ENCODE measurements around the gene RBM10.

The RBM10 gene

GRCh38 chrX:47158781-47159180, 13.8 kb downstream of the RBM10 start:
- TF ChIP-seq CTCF (conservative IDR thresholded peaks at IDR 0.05; ENCODE audit: low read depth, low read length), result no peak
- no peak for DNase-seq (ENCODE audit: low read depth)
- H3K4me3 ChIP-seq (ENCODE audit: low read length), result no peak overlapping the region

GRCh38 chrX:47160781-47161180, 15.8 kb downstream of the RBM10 start:
- H3K4me3 ChIP-seq (ENCODE audit: low read length), result no peak overlapping the region
- DNase-seq (ENCODE audit: low read depth), result no peak
- no peak for TF ChIP-seq CTCF (conservative IDR thresholded peaks at IDR 0.05; ENCODE audit: low read depth, low read length)

GRCh38 chrX:47162927-47163583, 18.0 kb downstream of the RBM10 start:
- DNase-seq (ENCODE audit: low read depth), result no peak
- H3K4me3 ChIP-seq (ENCODE audit: low read length), result no peak overlapping the region
- TF ChIP-seq CTCF (conservative IDR thresholded peaks at IDR 0.05; ENCODE audit: low read depth, low read length), result no peak

GRCh38 chrX:47164420-47164819, 19.4 kb downstream of the RBM10 start:
- H3K4me3 ChIP-seq (ENCODE audit: low read length), result no peak overlapping the region
- no peak for DNase-seq (ENCODE audit: low read depth)

GRCh38 chrX:47166126-47166525, 21.1 kb downstream of the RBM10 start:
- no peak for TF ChIP-seq CTCF (conservative IDR thresholded peaks at IDR 0.05; ENCODE audit: low read depth, low read length)
- H3K4me3 ChIP-seq (ENCODE audit: low read length), result no peak overlapping the region
- DNase-seq (ENCODE audit: low read depth), result no peak

More at GRCh38 chrX:47164420-47164819, 19.4 kb downstream of the RBM10 start:
- no peak for TF ChIP-seq CTCF (conservative IDR thresholded peaks at IDR 0.05; ENCODE audit: low read depth, low read length)

GRCh38 chrX:47168495-47169073, 23.6 kb downstream of the RBM10 start:
- no peak for TF ChIP-seq CTCF (conservative IDR thresholded peaks at IDR 0.05; ENCODE audit: low read depth, low read length)
- no peak overlapping the region for H3K4me3 ChIP-seq (ENCODE audit: low read length)
- DNase-seq (ENCODE audit: low read depth), result no peak

GRCh38 chrX:47169273-47169672, 24.3 kb downstream of the RBM10 start:
- DNase-seq (ENCODE audit: low read depth), result no peak
- no peak for TF ChIP-seq CTCF (conservative IDR thresholded peaks at IDR 0.05; ENCODE audit: low read depth, low read length)
- no peak overlapping the region for H3K4me3 ChIP-seq (ENCODE audit: low read length)
